ENCODE data around the gene KIAA1671.

- no peak for TF ChIP-seq CTCF (IDR thresholded peaks at IDR 0.05; ENCODE audit: low read length)
- no peak for TF ChIP-seq EZH2 (IDR thresholded peaks at IDR 0.05; ENCODE audit: borderline replicate concordance, low read length)
These were observed 116.9 kb downstream of the KIAA1671 start for GRCh38 chr22:25069426-25069757.
